HG03196 (cell line): ENCODE results near the gene OGA.

Experiments used
- ATAC-seq: cut with Tn5 transposase; IDR thresholded peaks from one replicate; pipeline ENCODE4 v1.9.1; 2021; ENCODE audit not compliant: unreplicated experiment

The OGA gene

GRCh38 chr10:101762736-101763135, 55.5 kb downstream of the OGA start:
- ATAC-seq: no peak

GRCh38 chr10:101761226-101761625, 57.0 kb downstream of the OGA start:
- ATAC-seq: no peak

GRCh38 chr10:101760510-101760909, 57.7 kb downstream of the OGA start:
- ATAC-seq: no peak

- no peak for ATAC-seq
These were observed 58.7 kb downstream of the OGA start for GRCh38 chr10:101759309-101760247.

- no peak for ATAC-seq
These were observed 59.4 kb downstream of the OGA start for GRCh38 chr10:101758858-101759257.

GRCh38 chr10:101752241-101752640, 66.0 kb downstream of the OGA start:
- ATAC-seq: no peak

GRCh38 chr10:101749047-101750016, 68.9 kb downstream of the OGA start:
- ATAC-seq: no peak

GRCh38 chr10:101748496-101748895, 69.7 kb downstream of the OGA start:
- ATAC-seq: no peak

GRCh38 chr10:101745074-101745696, 73.1 kb downstream of the OGA start:
- ATAC-seq: no peak

- ATAC-seq: no peak
These were observed 74.0 kb downstream of the OGA start for GRCh38 chr10:101744267-101744666.

- no peak for ATAC-seq
These were observed 76.3 kb downstream of the OGA start for GRCh38 chr10:101741938-101742337.

- ATAC-seq: no peak
These were observed 81.6 kb downstream of the OGA start for GRCh38 chr10:101736666-101737065.
